HG03575 (cell line): ENCODE measurements around the gene S100A7.

ENCODE experiments used
- ATAC-seq: cut with Tn5 transposase; IDR thresholded peaks from one replicate; pipeline ENCODE4 v1.9.1; 2021; ENCODE audit not compliant: unreplicated experiment, insufficient number of reproducible peaks, low FRiP score; ENCODE audit errors: extremely low read depth

S100A7 gene

GRCh38 chr1:153460551-153460950 is at the start of gene S100A7:
S100A7 (minus strand) TSS chr1:153460651; CDS start chr1:153459013, 1,638 bp downstream.
- no peak for ATAC-seq

DNA sequence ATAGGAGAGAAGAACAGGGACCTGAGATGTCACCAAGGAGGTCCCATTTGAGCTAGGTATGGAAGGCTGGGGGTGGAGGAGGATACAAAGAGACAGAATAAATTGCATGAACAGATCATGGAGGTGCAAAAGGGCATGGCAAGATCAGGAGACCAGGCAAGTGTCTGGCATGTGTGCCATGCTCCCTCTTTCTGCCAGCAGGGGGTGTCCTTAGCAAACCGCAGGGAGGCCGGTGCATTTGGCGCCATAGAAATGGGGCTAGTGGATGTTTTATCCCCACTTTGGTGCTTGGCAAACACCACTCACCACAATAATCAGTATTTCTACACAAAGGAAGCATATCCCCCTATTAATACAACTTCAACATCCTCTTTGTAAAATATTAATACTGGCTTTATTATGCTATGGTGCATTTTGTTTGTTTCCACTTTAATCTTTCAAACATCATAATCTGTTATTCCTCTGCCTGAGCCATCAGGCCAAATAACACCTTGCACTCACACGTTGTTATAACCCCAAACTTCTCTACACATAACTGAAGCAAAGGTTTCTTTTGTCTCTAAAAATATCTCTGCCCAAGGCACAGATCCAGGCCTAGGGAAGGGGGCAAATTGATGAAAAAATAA is 49.4 kb upstream of the S100A7 start:
- no peak for ATAC-seq

GRCh38 chr1:153509036-153509435 is 48.6 kb upstream of the S100A7 start:
- ATAC-seq = no peak

DNA sequence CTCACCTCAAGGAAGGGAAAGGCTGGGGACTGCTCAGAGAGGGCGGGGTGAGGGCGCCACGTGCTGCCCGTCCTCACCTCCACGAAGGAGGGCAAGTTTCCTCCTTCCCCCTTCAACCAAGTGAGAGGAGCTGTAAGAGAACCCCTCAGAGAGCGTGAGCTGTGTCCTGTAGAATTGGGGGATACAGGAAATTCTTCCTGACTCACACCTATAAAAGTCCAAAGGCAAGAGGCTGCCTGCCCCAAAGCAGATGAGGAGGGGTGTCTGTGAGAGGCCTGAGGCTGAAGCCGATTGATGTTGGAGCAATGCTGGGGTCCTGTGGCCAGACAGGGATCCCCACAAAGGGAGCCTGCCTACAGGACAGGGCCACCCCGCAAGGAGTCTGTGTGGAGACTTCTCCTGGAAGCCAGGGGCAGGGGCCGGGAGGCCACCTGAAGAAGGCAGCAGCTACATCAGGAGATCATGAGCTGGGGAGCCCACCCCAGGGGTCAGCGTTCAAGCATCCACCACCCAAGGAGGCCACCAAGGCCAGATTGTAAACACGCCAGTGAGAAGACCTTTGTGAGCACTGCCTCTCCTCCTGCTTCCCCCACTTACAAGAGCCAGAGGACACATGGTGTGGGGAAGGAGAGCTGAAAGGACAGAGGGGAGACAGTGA is 47.6 kb upstream of the S100A7 start:
- ATAC-seq = no peak

DNA sequence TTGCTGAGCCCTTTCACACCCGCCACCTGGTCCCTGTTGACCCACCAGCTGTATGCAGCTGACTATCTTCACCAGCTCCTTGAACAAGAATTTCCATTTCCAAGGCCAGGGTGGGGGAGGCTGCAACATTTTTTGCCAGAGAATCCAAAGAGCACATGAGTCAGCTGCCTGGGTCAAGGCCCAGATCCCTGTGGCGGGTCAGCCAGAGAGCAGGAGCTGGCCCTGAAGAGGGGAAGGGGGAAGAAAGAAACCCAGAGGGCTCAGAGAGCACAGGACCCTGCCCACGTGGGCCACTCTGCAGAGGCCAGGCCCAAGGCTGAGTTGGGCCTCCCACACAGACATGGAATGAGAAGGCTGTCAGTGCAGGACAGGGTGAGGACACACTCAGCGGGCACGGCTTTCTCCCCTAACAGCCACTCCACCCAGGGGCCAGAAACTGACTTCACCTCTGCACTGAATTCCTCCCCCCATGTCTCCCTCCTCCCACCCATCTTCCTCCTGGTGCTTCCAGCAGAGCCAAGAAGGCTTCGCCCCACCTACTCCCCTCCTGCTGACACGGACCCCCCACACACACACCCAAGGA is 46.5 kb upstream of the S100A7 start:
- ATAC-seq = no peak

DNA sequence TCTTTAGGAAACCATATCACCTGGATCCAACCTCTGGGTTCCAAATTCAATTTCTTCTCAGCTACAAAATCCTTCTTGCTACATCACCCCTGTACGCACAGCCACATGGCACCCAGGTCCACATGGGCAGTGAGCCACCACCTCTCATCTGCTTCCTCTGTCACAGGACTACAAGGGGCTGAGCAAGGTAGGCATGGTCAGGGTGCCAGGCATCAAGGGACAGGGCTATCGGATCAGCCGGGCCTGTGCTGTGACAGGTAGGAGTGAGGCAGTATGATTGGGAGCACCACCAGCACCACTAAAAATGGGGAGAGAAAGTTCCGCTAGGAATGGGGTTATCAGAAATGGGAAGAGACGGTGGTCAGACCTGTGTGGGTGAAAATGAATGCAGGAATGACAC is 45.9 kb upstream of the S100A7 start:
- no peak for ATAC-seq

DNA sequence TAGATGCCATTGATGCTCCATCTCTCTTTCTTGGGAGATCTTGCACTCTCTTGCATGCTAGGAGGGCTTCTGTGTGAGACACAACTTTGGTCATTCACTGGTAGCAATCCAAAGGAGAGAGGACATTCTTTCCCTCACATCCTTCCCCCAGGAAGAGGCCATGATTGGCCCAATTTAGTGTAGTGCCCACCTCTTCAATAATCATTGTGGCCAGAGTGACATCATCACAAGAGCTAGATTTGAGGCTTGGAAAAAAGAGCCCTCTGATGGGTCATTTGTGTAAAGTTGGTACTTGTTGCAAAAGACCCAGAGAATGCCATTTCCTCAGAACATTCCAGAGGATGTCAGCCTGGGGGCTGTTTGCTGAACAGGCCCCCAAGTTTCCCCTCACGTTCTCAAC is 45.1 kb upstream of the S100A7 start:
- ATAC-seq = no peak

GRCh38 chr1:153503766-153504165 is 43.3 kb upstream of the S100A7 start:
- no peak for ATAC-seq

GRCh38 chr1:153498746-153499145 is 38.3 kb upstream of the S100A7 start:
- no peak for ATAC-seq

DNA sequence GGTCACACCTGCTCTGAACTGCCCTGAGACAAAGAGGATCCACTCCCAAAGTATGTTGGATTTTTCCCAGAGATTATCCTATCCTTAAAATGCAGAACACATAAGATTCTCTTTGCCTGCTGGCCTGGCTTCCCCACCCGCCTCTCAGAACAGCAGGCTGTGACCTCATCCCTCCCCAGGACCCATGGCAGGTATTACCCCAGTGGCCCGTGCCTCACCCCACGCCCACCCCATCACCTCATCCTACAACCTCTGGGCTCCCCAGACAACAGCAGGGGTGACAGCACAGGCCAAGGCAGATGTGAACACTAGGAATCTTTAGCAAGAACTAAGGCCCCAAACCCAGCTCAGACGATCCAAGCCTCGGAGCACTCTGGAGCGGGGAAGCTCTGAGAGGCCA is 35.1 kb upstream of the S100A7 start:
- ATAC-seq = no peak

- no peak for ATAC-seq
Measured at GRCh38 chr1:153494976-153495535, 34.6 kb upstream of the S100A7 start.

DNA sequence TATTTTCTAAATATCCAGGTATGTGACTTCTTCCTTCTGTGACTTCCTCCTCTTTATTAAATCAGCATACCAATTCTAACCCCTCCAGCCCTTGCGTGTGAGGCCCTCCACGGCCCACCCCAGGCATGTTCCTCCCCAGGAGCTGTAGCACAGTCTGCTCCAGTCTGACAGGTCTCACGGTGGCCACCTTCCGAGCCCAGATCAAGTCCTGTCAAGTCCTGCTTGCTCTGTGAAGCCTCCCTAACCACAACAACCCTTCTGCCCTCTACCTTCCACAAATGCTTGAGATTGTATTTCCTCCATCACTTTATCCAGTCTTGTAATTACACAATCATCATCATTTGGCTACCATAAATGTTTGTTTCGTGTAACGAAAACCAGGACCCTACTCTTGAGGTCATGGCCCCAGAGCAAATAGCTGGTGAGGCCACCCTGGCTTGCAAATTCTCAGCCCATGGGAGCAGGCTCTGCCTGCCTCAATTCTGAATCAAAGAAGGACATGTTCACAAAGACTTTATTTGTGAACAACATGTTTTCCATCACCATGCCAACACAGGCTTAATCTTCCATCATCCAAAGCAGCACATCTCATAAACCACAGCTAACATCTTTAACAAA is 33.0 kb upstream of the S100A7 start:
- ATAC-seq = no peak

GRCh38 chr1:153490272-153491051 is 30.0 kb upstream of the S100A7 start:
- ATAC-seq = no peak

- ATAC-seq = no peak
Measured at GRCh38 chr1:153488731-153489130, 28.3 kb upstream of the S100A7 start.

- ATAC-seq = no peak
Measured at GRCh38 chr1:153487707-153488106, 27.3 kb upstream of the S100A7 start.

- no peak for ATAC-seq
Measured at GRCh38 chr1:153485863-153486262, 25.4 kb upstream of the S100A7 start.

- no peak for ATAC-seq
Measured at GRCh38 chr1:153483776-153484175, 23.3 kb upstream of the S100A7 start.

GRCh38 chr1:153481124-153481523 is 20.7 kb upstream of the S100A7 start:
- no peak for ATAC-seq
